GM18951 (cell line): Measurements from ENCODE around the gene EFNA1.
A peak's percentile ranks its signal among the peaks of the same experiment; 100 is the strongest.

Experiments used
- POLR2A ChIP-seq: IDR thresholded peaks from 4 replicates; pipeline ENCODE4 v1.6.1; 2011; ENCODE audit warnings: mild to moderate bottlenecking; ENCODE audit not compliant: insufficient read length, insufficient read depth; ENCODE audit errors: extremely low read depth
- in situ Hi-C: fragments of 300-500 bp; cut with MboI; formaldehyde crosslinking; loops from one replicate; pipeline ENCODE4 v1.12.0; 2022; ENCODE audit warnings: low sequenced_read_pairs, mixed read lengths, inconsistent platforms; ENCODE audit not compliant: unreplicated experiment

Gene EFNA1

GRCh38 chr1:155127105-155127966 is at the start of gene EFNA1:
Gene EFNA1 (plus strand): TSS chr1:155127876. CDS start chr1:155127978, 102 bp downstream.
- peak; percentile 13 for TF ChIP-seq POLR2A
- in situ Hi-C loops, result no loop called here

GRCh38 chr1:155078469-155079209 is 49.0 kb upstream of the EFNA1 start, which contains the start of gene EFNA3:
Gene EFNA3 (plus strand): TSS chr1:155078837. CDS start chr1:155078942, 105 bp downstream.
- in situ Hi-C loops, result loop anchor here (10.0 kb wide), 1 partner anchor 514 kb away; the partner anchor contains the start of gene CHRNB2
- no peak for TF ChIP-seq POLR2A

- no peak for TF ChIP-seq POLR2A
- in situ Hi-C loops, result loop anchor here (10.0 kb wide), 1 partner anchor 514 kb away; the partner anchor contains the start of gene CHRNB2
Measured at GRCh38 chr1:155079210-155079486, 48.5 kb upstream of the EFNA1 start.

GRCh38 chr1:155079487-155080311 is 48.0 kb upstream of the EFNA1 start:
- in situ Hi-C loops, result loop anchor here (10.0 kb wide), 1 partner anchor 515 kb away; the partner anchor contains the start of gene CHRNB2

GRCh38 chr1:155080312-155081228 is 47.1 kb upstream of the EFNA1 start:
- in situ Hi-C loops, result no loop called here
- no peak for TF ChIP-seq POLR2A

More at GRCh38 chr1:155079487-155080311, 48.0 kb upstream of the EFNA1 start:
- TF ChIP-seq POLR2A, result no peak

GRCh38 chr1:155081472-155082300 is 46.0 kb upstream of the EFNA1 start:
- in situ Hi-C loops, result no loop called here
- no peak for TF ChIP-seq POLR2A

- in situ Hi-C loops, result no loop called here
- TF ChIP-seq POLR2A, result no peak
Measured at GRCh38 chr1:155082301-155083051, 45.2 kb upstream of the EFNA1 start.

- in situ Hi-C loops, result no loop called here
Measured at GRCh38 chr1:155083052-155083541, 44.6 kb upstream of the EFNA1 start.

GRCh38 chr1:155083865-155084721 is 43.6 kb upstream of the EFNA1 start:
- TF ChIP-seq POLR2A, result no peak
- in situ Hi-C loops, result no loop called here

More at GRCh38 chr1:155083052-155083541, 44.6 kb upstream of the EFNA1 start:
- TF ChIP-seq POLR2A, result no peak

GRCh38 chr1:155084722-155085503 is 42.8 kb upstream of the EFNA1 start:
- TF ChIP-seq POLR2A, result peak; percentile 58
- in situ Hi-C loops, result loop anchor here (5.0 kb wide), 1 partner anchor 87 kb away; the partner anchor contains the start of genes KRTCAP2 and TRIM46
